HG02759 (cell line): ENCODE results near the gene GOLT1B.

Source experiments
- ATAC-seq: cut with Tn5 transposase; IDR thresholded peaks from one replicate; pipeline ENCODE4 v1.9.1; 2021; ENCODE audit warnings: mild to moderate bottlenecking, moderate library complexity; ENCODE audit not compliant: unreplicated experiment

The GOLT1B gene

DNA sequence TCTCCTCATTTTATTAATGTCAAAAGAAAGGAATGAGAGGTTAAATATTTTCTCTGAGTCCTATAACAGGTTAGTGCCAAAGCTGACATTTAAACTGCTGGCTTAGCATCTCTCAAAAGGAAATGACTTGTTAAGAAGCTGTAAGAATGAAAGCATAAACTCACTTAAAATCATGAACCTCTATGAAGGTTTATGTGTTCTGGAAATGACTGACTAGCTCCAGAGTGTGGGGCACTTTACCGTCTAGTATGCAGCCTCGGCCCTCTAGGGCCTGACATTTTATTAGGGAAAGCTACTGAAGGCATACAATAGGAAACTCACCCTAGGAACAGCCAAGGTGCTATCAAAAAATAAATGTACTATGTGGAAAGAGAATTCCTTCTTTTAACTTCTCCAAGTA, 59.6 kb downstream of the GOLT1B start:
- no peak for ATAC-seq

DNA sequence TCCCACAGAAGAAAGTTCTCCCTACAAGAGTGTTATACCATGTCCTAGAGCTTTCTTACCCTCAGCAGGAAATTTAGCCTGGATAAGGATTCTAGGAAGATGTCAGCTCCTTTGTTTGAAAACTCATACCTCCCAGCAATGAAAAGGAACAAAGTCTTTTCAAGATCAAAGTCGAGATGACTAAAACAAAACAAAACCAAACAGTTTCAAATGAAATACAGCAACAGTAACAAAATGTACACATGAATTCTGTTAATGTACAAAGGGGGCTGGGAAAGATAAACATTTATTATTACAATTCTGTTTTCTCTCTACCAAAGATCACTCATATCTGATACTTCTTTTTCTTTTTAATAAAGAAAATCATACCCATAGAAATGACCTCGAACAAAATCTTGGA, 61.3 kb downstream of the GOLT1B start:
- no peak for ATAC-seq

DNA sequence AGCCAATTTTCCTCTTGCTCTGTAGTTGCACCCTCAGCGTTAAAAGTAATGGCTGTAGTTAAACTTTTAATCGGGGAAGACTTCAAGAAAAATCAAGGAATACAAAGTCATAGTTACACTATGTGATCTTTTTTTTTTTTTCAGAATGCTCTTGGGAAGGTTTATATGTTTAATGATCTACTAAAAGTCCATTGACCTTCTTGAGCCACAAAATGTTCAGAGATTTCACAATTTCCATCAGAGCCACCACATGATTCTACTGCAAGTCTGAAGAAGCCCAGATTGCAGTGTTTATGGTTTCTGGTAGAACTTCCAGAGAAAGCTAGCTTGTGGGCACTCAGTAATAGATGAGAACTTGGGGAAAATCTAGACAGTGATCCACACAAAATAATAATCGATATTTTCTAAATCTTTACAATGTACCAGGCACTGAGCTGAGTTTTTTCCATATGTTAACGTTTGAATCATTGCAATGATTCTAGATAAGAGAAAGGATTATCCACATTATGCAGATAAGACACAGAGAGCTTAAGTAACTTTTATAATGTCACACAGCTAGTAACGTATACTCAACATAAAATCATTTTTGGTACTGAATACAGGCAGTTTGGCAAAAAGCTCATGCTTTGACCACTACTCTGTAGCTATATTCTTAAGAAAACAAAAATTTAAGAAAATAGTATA, 64.8 kb downstream of the GOLT1B start:
- ATAC-seq, result no peak

- no peak for ATAC-seq
Observed at GRCh38 chr12:21566907-21567394, 65.4 kb downstream of the GOLT1B start.
